ENCODE measurements around the gene CRAMP1.

DNA sequence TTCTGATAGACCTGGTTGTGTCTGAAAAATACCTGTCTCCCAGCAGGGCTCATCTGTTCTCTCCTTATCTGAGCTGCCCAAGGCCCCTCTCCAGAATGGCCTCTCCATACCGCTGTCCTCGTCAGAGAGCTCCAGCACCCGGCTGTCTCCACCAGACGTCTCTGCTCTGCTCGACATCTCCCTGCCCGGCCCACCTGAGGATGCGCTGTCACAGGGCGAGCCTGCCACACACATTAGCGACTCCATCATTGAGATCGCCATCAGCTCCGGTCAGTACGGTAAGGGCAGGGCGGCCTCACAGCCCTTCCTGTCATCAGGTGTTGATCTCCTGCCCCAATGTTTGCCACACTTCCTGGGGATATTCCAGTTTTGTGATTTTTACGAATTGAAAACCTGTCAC, 55.8 kb downstream of the CRAMP1 start:
- no peak for TF ChIP-seq CTCF (IDR thresholded peaks at IDR 0.05)
- TF ChIP-seq POLR2A (IDR thresholded peaks at IDR 0.05): no peak

Data from prostate gland (tissue), 2 donors.